Epithelial cell of esophagus (primary cell): ENCODE measurements around the gene TRMU.
A peak's percentile ranks its signal among the peaks of the same experiment; 100 is the strongest.

Experiments used
- DNase-seq: peaks from one replicate; pipeline ENCODE4 v3.0.0; 2010; ENCODE audit warnings: low read depth
- H3K4me3 ChIP-seq: 2 replicates; pipeline ENCODE4 v1.5.1; 2011; ENCODE audit warnings: mild to moderate bottlenecking, low read length, control low read depth
- CTCF ChIP-seq: IDR thresholded peaks from 2 replicates; pipeline ENCODE4 v1.5.1; 2011; ENCODE audit warnings: low read depth, mild to moderate bottlenecking, low read length, control low read depth, inconsistent platforms; ENCODE audit not compliant: insufficient read depth; ENCODE audit errors: missing control alignments

TRMU gene

GRCh38 chr22:46294784-46295183, 40.7 kb upstream of the TRMU start:
- no peak for TF ChIP-seq CTCF
- DNase-seq = no peak
- H3K4me3 ChIP-seq = no peak overlapping the region

- DNase-seq = no peak
- TF ChIP-seq CTCF = no peak
- peak overlapping the region; percentile 71 for H3K4me3 ChIP-seq
These were observed 40.1 kb upstream of the TRMU start for GRCh38 chr22:46295277-46295971.

GRCh38 chr22:46296257-46297150, 39.0 kb upstream of the TRMU start, which contains the start of gene GTSE1:
Gene GTSE1, plus strand, starts transcription at chr22:46296870. Its CDS starts 531 bp downstream, at chr22:46297401.
- DNase-seq = peak; percentile 97
- peak within 1 kb of the TSS; percentile 71 for H3K4me3 ChIP-seq
- TF ChIP-seq CTCF = peak; percentile 10

GRCh38 chr22:46297151-46297812, 38.2 kb upstream of the TRMU start:
- DNase-seq = peak; percentile 38
- no peak for TF ChIP-seq CTCF

GRCh38 chr22:46299101-46299500, 36.4 kb upstream of the TRMU start:
- no peak overlapping the region for H3K4me3 ChIP-seq
- TF ChIP-seq CTCF = no peak
- no peak for DNase-seq

More at GRCh38 chr22:46297151-46297812, 38.2 kb upstream of the TRMU start:
- H3K4me3 ChIP-seq = peak overlapping the region; percentile 71

GRCh38 chr22:46300491-46300890, 35.0 kb upstream of the TRMU start:
- no peak for TF ChIP-seq CTCF
- no peak overlapping the region for H3K4me3 ChIP-seq
- DNase-seq = no peak
